Muscle layer of colon (tissue), 2 donors: ENCODE measurements around the gene PELI1.
A peak's percentile ranks its signal among the peaks of the same experiment; 100 is the strongest.

Experiments
- H3K27ac ChIP-seq: one replicate; pipeline ENCODE4 v1.7.0; 2013; ENCODE audit warnings: low read depth, mild to moderate bottlenecking, low read length, moderate library complexity
- H3K27me3 ChIP-seq, 2 donors: one replicate each; pipeline ENCODE4 v1.7.0; 2013; ENCODE audit warnings: low read length in 2 of 2, mild to moderate bottlenecking in 2 of 2; ENCODE audit not compliant: insufficient read depth in 2 of 2, control insufficient read depth in 1 of 2
- H3K36me3 ChIP-seq: one replicate; pipeline ENCODE4 v1.7.0; 2013; ENCODE audit warnings: mild to moderate bottlenecking, low read length; ENCODE audit not compliant: insufficient read depth
- H3K4me1 ChIP-seq: one replicate; pipeline ENCODE4 v1.7.0; 2013; ENCODE audit warnings: mild to moderate bottlenecking, low read length; ENCODE audit not compliant: insufficient read depth
- H3K4me3 ChIP-seq, 2 donors: one replicate each; pipeline ENCODE4 v1.7.0; 2013; ENCODE audit warnings: low read length in 2 of 2, low read depth in 1 of 2, mild to moderate bottlenecking in 1 of 2, moderate library complexity in 1 of 2
- H3K9ac ChIP-seq: one replicate; pipeline ENCODE4 v1.7.0; 2013; ENCODE audit warnings: low read length
- H3K9me3 ChIP-seq: one replicate; pipeline ENCODE4 v1.7.0; 2013; ENCODE audit warnings: mild to moderate bottlenecking, low read length
- donor health status: abdominal sarcoma.
- donor health status: Adenocarcinoma of cecum.

The PELI1 gene

GRCh38 chr2:64144057-64145013 lies at the start of gene PELI1:
Gene PELI1 (minus strand): TSS chr2:64144420. CDS start chr2:64108310, 36,110 bp downstream.
- Histone ChIP-seq H3K27ac (peak within 1 kb of the TSS; percentile 96), H3K4me1 (peaks cover 16% of the 10 kb centered on the region), H3K27me3 (no peaks in the 10 kb centered on the region), H3K9ac (peak within 1 kb of the TSS; percentile 99), H3K4me3 (peak within 1 kb of the TSS; percentile 62 to 96), H3K36me3 (no peaks in the 10 kb centered on the region), H3K9me3 (no peaks in the 10 kb centered on the region)

GRCh38 chr2:64193491-64193890 lies 49.3 kb upstream of the PELI1 start:
- Histone ChIP-seq H3K4me3 (no peak overlapping the region), H3K27ac (no peak overlapping the region), H3K4me1 (no peaks in the 10 kb centered on the region), H3K9ac (no peak overlapping the region), H3K9me3 (no peaks in the 10 kb centered on the region), H3K36me3 (no peaks in the 10 kb centered on the region), H3K27me3 (no peaks in the 10 kb centered on the region)

DNA sequence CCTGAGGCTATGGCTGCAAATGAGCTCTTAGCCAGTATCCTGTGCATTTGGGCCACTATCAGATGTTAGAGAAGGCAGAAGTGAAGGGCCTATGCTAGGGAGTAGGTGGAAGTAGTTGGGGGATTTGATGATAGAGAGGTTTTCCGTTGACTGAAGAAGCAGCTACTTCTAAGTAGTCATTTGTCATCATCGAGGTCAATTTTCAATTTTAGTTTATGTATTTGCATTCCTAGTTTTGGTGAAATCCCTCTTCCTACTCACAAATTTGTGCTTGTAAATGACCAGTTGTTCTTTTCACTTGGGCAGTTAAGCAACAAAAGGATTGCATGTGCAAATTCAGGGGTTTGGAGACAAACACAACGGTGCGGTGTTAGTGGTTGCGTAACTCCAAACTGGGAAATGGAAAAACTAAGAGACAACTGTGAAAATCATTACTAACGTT lies 48.5 kb upstream of the PELI1 start:
- no peak overlapping the region for H3K27ac ChIP-seq
- H3K9ac ChIP-seq: no peak overlapping the region
- H3K4me1 ChIP-seq: no peaks in the 10 kb centered on the region
- H3K9me3 ChIP-seq: no peaks in the 10 kb centered on the region
- H3K4me3 ChIP-seq: no peak overlapping the region
- H3K36me3 ChIP-seq: no peaks in the 10 kb centered on the region
- H3K27me3 ChIP-seq: no peaks in the 10 kb centered on the region

GRCh38 chr2:64192125-64192479 lies 47.9 kb upstream of the PELI1 start:
- H3K36me3 ChIP-seq: no peaks in the 10 kb centered on the region
- no peak overlapping the region for H3K9ac ChIP-seq
- H3K4me1 ChIP-seq: peaks cover 5% of the 10 kb centered on the region
- no peak overlapping the region for H3K27ac ChIP-seq
- no peak overlapping the region for H3K4me3 ChIP-seq
- no peaks in the 10 kb centered on the region for H3K9me3 ChIP-seq
- H3K27me3 ChIP-seq: no peaks in the 10 kb centered on the region

GRCh38 chr2:64189586-64189985 lies 45.4 kb upstream of the PELI1 start:
- Histone ChIP-seq H3K36me3 (no peaks in the 10 kb centered on the region), H3K27me3 (no peaks in the 10 kb centered on the region), H3K4me3 (no peak overlapping the region), H3K9ac (no peak overlapping the region), H3K27ac (no peak overlapping the region), H3K4me1 (peaks cover 7% of the 10 kb centered on the region), H3K9me3 (no peaks in the 10 kb centered on the region)

DNA sequence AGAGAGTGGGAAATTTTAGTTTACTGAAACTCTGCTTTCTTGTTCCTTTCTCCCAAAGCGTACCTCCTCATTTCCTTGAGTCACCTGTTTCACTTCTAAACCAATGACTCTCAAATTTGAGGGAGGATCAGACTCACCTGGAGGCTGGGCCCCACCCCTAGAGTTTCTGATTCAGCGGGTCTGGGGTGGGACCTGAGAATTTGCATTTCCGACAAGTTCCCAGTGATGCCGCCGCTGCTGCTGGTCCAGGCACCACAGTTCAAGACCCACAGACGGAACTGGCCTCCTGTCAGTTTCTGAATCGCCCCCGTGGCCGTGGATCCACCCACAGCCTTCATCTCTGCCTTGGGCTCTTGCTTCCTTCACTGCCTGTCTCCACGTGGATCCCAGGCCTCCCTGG lies 44.9 kb upstream of the PELI1 start:
- Histone ChIP-seq H3K36me3 (no peaks in the 10 kb centered on the region), H3K4me1 (peaks cover 7% of the 10 kb centered on the region), H3K9ac (no peak overlapping the region), H3K27me3 (no peaks in the 10 kb centered on the region), H3K27ac (no peak overlapping the region), H3K9me3 (no peaks in the 10 kb centered on the region), H3K4me3 (no peak overlapping the region)

DNA sequence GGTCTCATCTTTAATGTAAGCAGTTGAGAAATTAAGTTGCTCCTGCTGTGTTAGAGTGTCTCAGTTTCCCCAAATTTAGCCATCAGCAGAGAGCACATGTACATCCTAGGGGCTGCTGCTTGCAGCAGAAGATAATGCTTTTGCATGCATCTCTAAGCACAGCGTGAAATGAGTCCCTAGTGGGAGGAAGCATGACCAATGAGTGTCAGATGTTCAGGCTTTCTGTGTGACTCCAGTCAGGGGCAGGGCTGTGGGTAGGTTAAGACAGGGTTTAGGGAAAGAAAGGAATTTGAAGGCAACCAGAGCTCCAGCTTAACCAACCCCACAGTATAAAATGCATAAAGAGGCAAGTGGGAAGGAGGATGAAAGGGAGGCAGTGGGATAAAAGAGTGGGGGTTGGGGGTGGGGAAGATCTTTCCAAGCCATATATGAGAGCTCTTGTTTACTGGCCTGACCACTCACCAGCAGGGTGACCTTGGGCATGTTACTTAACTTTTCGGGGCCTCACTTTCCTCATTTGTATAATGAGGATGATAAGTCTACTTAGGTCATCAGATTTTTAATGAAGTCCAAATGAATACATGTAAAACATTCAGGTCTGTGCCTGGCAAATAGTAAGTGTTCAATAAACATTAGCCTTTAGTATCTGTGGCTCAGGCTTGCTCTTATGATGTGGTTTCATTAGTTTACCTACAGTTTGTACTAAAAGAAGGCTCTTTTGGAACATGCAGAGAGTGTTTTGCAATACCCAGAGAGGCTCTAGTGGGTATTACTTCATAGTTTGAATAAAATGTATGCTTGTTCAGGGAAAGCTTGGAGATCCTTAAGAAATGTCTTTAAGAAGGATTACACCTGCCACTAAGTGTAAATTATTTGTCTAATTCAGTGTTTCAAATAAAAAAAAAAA lies 42.7 kb upstream of the PELI1 start:
- Histone ChIP-seq H3K4me3 (no peak overlapping the region), H3K36me3 (no peaks in the 10 kb centered on the region), H3K27ac (no peak overlapping the region), H3K9ac (no peak overlapping the region), H3K9me3 (no peaks in the 10 kb centered on the region), H3K27me3 (no peaks in the 10 kb centered on the region), H3K4me1 (peaks cover 7% of the 10 kb centered on the region)

GRCh38 chr2:64179582-64180321 lies 35.5 kb upstream of the PELI1 start:
- Histone ChIP-seq H3K9me3 (no peaks in the 10 kb centered on the region), H3K27ac (no peak overlapping the region), H3K36me3 (no peaks in the 10 kb centered on the region), H3K9ac (no peak overlapping the region), H3K27me3 (no peaks in the 10 kb centered on the region), H3K4me1 (no peaks in the 10 kb centered on the region), H3K4me3 (no peak overlapping the region)

GRCh38 chr2:64177315-64177714 lies 33.1 kb upstream of the PELI1 start:
- Histone ChIP-seq H3K27me3 (no peaks in the 10 kb centered on the region), H3K4me1 (no peaks in the 10 kb centered on the region), H3K9ac (no peak overlapping the region), H3K9me3 (no peaks in the 10 kb centered on the region), H3K27ac (no peak overlapping the region), H3K36me3 (no peaks in the 10 kb centered on the region), H3K4me3 (no peak overlapping the region)

DNA sequence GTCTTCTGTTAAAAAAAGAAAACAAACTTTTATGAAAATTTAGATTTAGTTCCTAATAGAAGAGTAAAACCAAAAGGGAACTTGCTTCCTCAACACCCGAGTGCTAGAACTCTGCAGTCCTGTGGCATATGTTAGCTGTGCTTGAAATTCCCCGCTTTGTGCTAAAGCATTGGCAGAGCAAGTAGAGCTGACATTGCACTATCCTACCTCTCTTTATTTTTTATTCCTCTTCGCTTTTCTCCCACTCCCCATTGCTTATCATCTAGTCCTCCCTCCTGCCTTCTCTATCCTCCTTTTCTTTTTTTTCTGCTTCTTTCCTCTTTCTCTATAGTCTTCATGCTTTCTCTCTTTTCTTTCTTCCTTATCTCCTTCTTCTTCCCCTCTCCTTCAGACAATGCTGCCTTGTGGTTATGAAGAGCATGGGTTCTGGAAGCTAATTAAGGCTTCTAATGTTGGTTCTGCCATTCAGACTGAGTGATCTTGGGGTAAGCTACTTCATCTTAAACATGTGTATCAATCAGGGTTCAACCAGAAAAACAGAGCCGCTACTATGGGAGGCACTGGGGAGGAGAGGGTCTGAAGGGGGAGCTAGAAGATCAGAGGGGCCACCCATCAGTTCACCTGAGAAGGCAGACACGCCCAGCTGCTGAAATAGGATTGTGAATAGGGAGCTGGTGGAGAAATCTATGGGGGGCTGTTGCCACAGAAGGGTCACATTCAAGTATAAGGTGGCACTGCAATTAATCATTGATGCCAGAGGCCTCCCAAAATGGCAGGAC lies 31.4 kb upstream of the PELI1 start:
- Histone ChIP-seq H3K27me3 (no peaks in the 10 kb centered on the region), H3K4me3 (no peak overlapping the region), H3K9me3 (no peaks in the 10 kb centered on the region), H3K9ac (no peak overlapping the region), H3K36me3 (no peaks in the 10 kb centered on the region), H3K27ac (no peak overlapping the region), H3K4me1 (no peaks in the 10 kb centered on the region)
